ENCODE results near the gene HOXA6. TPM values are rescaled to one million over a fixed set of nuclear protein-coding genes. Genes with fewer than 3 reads are reported as not detected.

Gene HOXA6
- total and polyA plus RNA-seq, 4 donors, result 0.23 TPM; not detected in 3

GRCh38 chr7:27167916-27168264, 20.3 kb upstream of the HOXA6 start:
- 20% methylated on average over 4 of the region's 4 CpGs for WGBS
- H3K9ac ChIP-seq (ENCODE audit: low read depth in 1 of 2, low read length in 2 of 2), result no peak overlapping the region
- peaks cover 7 to 61% (median 27%) of the 10 kb centered on the region in 4 donors for H3K27me3 ChIP-seq (ENCODE audit: control insufficient read depth in 4 of 4, insufficient read depth in 4 of 4, low read length in 3 of 4)
- DNase-seq (ENCODE audit: low spot score), result no peak
- H3K4me3 ChIP-seq (ENCODE audit: low read depth in 1 of 3, low read length in 3 of 3), result no peak overlapping the region
- no peak overlapping the region for H3K27ac ChIP-seq (ENCODE audit: low read depth in 1 of 2, low read length in 2 of 2)
- peaks cover 0 to 13% (median under 1%) of the 10 kb centered on the region in 4 donors for H3K9me3 ChIP-seq (ENCODE audit: control insufficient read depth in 4 of 4, low read length in 3 of 4)
- no peak for TF ChIP-seq NR2F2 (IDR thresholded peaks at IDR 0.05)
- TF ChIP-seq EGR1 (IDR thresholded peaks at IDR 0.05; ENCODE audit: low read depth in 2 of 2), result no peak
- TF ChIP-seq SP1 (IDR thresholded peaks at IDR 0.05), result no peak
- TF ChIP-seq RXRA (IDR thresholded peaks at IDR 0.05), result no peak
- H3K36me3 ChIP-seq (ENCODE audit: control insufficient read depth in 4 of 4, insufficient read depth in 3 of 4, low read depth in 1 of 4, low read length in 3 of 4), result no peaks in the 10 kb centered on the region
- peaks cover 1 to 15% (median 5%) of the 10 kb centered on the region in 4 donors for H3K4me1 ChIP-seq (ENCODE audit: control insufficient read depth in 4 of 4, insufficient read depth in 4 of 4, low read length in 3 of 4)

GRCh38 chr7:27166531-27167505, 19.2 kb upstream of the HOXA6 start:
- Histone ChIP-seq H3K4me3 (ENCODE audit: low read depth in 1 of 3, low read length in 3 of 3) (no peak overlapping the region), H3K9ac (ENCODE audit: low read depth in 1 of 2, low read length in 2 of 2) (no peak overlapping the region), H3K27me3 (ENCODE audit: control insufficient read depth in 4 of 4, insufficient read depth in 4 of 4, low read length in 3 of 4) (peaks cover 8 to 56% (median 21%) of the 10 kb centered on the region in 4 donors), H3K27ac (ENCODE audit: low read depth in 1 of 2, low read length in 2 of 2) (no peak overlapping the region), H3K36me3 (ENCODE audit: control insufficient read depth in 4 of 4, insufficient read depth in 3 of 4, low read depth in 1 of 4, low read length in 3 of 4) (no peaks in the 10 kb centered on the region), H3K9me3 (ENCODE audit: control insufficient read depth in 4 of 4, low read length in 3 of 4) (peaks cover 0 to 10% (median under 1%) of the 10 kb centered on the region in 4 donors), H3K4me1 (ENCODE audit: control insufficient read depth in 4 of 4, insufficient read depth in 4 of 4, low read length in 3 of 4) (peaks cover 0 to 13% (median 3%) of the 10 kb centered on the region in 4 donors)
- DNase-seq (ENCODE audit: low spot score), result no peak
- WGBS, result 7% methylated on average over 50 of the region's 50 CpGs
- TF ChIP-seq HNF4G (IDR thresholded peaks at IDR 0.05) (no peak), YY1 (IDR thresholded peaks at IDR 0.05) (no peak), RAD21 (IDR thresholded peaks at IDR 0.05) (no peak), FOXA1 (IDR thresholded peaks at IDR 0.05) (no peak), MAX (IDR thresholded peaks at IDR 0.05) (no peak), REST (IDR thresholded peaks at IDR 0.05) (no peak), JUND (IDR thresholded peaks at IDR 0.05) (no peak), SP1 (IDR thresholded peaks at IDR 0.05) (no peak), TAF1 (conservative IDR thresholded peaks at IDR 0.05) (no peak), GABPA (IDR thresholded peaks at IDR 0.05 in 1 of 2, conservative IDR thresholded peaks at IDR 0.05 in 1 of 2) (no peak), HNF4A (conservative IDR thresholded peaks at IDR 0.05) (no peak)
- TF ChIP-seq, protein P1, sequence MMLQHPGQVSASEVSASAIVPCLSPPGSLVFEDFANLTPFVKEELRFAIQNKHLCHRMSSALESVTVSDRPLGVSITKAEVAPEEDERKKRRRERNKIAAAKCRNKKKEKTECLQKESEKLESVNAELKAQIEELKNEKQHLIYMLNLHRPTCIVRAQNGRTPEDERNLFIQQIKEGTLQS (IDR thresholded peaks at IDR 0.05), result no peak
- TF ChIP-seq, protein P2, sequence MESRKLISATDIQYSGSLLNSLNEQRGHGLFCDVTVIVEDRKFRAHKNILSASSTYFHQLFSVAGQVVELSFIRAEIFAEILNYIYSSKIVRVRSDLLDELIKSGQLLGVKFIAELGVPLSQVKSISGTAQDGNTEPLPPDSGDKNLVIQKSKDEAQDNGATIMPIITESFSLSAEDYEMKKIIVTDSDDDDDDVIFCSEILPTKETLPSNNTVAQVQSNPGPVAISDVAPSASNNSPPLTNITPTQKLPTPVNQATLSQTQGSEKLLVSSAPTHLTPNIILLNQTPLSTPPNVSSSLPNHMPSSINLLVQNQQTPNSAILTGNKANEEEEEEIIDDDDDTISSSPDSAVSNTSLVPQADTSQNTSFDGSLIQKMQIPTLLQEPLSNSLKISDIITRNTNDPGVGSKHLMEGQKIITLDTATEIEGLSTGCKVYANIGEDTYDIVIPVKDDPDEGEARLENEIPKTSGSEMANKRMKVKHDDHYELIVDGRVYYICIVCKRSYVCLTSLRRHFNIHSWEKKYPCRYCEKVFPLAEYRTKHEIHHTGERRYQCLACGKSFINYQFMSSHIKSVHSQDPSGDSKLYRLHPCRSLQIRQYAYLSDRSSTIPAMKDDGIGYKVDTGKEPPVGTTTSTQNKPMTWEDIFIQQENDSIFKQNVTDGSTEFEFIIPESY (IDR thresholded peaks at IDR 0.05), result no peak
- TF ChIP-seq, protein P3, sequence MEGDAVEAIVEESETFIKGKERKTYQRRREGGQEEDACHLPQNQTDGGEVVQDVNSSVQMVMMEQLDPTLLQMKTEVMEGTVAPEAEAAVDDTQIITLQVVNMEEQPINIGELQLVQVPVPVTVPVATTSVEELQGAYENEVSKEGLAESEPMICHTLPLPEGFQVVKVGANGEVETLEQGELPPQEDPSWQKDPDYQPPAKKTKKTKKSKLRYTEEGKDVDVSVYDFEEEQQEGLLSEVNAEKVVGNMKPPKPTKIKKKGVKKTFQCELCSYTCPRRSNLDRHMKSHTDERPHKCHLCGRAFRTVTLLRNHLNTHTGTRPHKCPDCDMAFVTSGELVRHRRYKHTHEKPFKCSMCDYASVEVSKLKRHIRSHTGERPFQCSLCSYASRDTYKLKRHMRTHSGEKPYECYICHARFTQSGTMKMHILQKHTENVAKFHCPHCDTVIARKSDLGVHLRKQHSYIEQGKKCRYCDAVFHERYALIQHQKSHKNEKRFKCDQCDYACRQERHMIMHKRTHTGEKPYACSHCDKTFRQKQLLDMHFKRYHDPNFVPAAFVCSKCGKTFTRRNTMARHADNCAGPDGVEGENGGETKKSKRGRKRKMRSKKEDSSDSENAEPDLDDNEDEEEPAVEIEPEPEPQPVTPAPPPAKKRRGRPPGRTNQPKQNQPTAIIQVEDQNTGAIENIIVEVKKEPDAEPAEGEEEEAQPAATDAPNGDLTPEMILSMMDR (IDR thresholded peaks at IDR 0.05; ENCODE audit: low read depth, low read length, missing input control), result no peak
